SK-N-SH treated with all-trans-retinoic acid at 6 μM for 48 hours (cell line): ENCODE data around the gene ASB2.

Experiments used
- ARNTL ChIP-seq: fragments of 450-650 bp; formaldehyde crosslinking; IDR thresholded peaks from 2 replicates; pipeline ENCODE4 v1.5.0; 2020; ENCODE audit warnings: low read depth, mild to moderate bottlenecking, moderate library complexity, borderline replicate concordance
- TSHZ2 ChIP-seq: fragments of 250-450 bp; sonication (Bioruptor Pico); IDR thresholded peaks from 2 replicates; pipeline ENCODE4 v1.5.0; 2020; ENCODE audit warnings: mild to moderate bottlenecking, moderate library complexity
- TF ChIP-seq, protein P1 (sequence below): fragments of 250-450 bp; sonication (Bioruptor Pico); IDR thresholded peaks from 2 replicates; pipeline ENCODE4 v1.8.0; 2020; ENCODE audit warnings: mild to moderate bottlenecking, moderate library complexity, borderline replicate concordance

DNA sequence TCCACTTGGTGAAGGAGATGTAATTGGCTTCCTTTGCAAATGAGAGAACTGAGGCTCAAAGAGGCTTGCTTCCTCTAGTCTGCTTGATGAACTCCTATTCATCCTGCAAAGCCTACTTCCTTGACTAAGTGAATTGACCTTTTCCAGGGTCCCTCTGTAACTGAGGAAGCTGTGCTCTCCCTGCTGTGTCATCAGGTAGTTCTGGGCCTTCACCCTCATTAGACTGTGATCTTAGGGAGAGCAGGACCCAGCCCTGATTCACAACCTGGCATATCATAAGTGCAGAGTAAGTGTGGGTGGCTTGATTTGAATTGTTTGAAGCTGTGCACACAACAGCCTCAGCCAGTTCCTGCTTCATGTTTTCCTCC is 16.3 kb downstream of the ASB2 start:
- TF ChIP-seq, protein P1, sequence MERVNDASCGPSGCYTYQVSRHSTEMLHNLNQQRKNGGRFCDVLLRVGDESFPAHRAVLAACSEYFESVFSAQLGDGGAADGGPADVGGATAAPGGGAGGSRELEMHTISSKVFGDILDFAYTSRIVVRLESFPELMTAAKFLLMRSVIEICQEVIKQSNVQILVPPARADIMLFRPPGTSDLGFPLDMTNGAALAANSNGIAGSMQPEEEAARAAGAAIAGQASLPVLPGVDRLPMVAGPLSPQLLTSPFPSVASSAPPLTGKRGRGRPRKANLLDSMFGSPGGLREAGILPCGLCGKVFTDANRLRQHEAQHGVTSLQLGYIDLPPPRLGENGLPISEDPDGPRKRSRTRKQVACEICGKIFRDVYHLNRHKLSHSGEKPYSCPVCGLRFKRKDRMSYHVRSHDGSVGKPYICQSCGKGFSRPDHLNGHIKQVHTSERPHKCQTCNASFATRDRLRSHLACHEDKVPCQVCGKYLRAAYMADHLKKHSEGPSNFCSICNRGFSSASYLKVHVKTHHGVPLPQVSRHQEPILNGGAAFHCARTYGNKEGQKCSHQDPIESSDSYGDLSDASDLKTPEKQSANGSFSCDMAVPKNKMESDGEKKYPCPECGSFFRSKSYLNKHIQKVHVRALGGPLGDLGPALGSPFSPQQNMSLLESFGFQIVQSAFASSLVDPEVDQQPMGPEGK (CRISPR knock-in tag) = no peak
- TF ChIP-seq ARNTL (CRISPR knock-in tag) (no peak), TSHZ2 (no peak)
